Measurements from ENCODE around the gene HPS1.

DNA sequence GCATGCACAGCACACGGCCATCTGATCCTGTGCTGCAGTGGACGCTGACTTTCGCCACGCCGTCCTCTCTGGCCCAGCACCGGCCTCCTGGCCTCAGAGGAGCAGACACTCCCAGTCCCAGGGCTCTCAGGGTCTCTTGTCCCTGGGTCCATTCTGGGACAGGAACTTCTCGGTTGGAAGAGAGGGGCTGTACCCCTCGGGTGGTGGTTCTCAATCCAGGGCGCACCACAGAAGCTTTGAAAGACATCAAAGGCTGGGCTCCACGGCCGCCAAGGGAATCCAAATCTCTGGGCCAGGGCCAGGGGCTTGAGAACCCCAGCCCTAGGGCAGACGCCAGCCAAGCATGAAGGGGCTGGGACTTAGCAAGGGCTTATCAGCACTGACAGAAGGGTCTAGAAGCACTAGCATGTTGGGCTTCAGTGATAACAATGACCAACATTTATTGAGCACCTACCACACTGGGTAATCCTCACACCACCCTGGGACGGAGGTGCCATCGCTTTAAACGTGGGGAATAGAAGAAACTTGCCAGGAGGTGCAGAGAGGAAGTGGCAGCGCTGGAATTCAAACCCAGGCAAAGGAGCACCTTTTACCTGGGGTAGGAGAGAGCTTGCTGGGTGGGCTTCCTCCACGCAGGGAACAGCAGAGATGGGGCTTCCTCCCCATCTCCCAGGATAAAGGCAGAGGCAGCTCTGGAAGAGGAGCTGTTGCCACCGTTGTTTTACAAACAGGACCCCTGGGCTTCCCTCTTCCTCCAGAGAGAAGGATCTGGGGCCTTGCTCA, 29.9 kb downstream of the HPS1 start:
- no peak for TF ChIP-seq CTCF (conservative IDR thresholded peaks at IDR 0.05; ENCODE audit: low read depth, low read length)
- TF ChIP-seq EZH2phosphoT487 (IDR thresholded peaks at IDR 0.05; ENCODE audit: borderline replicate concordance, low read length), result no peak
- no peak for TF ChIP-seq EZH2 (IDR thresholded peaks at IDR 0.05; ENCODE audit: low read length, unreplicated experiment)
